HepG2 (cell line): ENCODE data around the gene TCFL5. TPM values are rescaled to one million over a fixed set of nuclear protein-coding genes. Genes with fewer than 3 reads are reported as not detected.

ENCODE experiments used
- ATAC-seq: fragments of 200-7000 bp; cut with Tn5 transposase; 3 replicates; pipeline ENCODE4 v1.9.1; 2020; ENCODE audit warnings: mild to moderate bottlenecking, moderate library complexity
- BruUV-seq: library from RNA; stranded (reverse); fragments of 400-500 nt; replicated peaks from 2 replicates; lab custom pipeline; 2021; lab: Mats Ljungman, UMichigan
- CTCF ChIA-PET: fragments of 300-600 bp; formaldehyde crosslinking; extraction: SDS; loops from one replicate; lab custom pipeline; 2021; ENCODE audit warnings: low total read pairs, inconsistent platforms, low intra/inter-chr PET ratio; lab: Yijun Ruan, JAX
- POLR2A ChIA-PET: fragments of 350-600 bp; sonication (Branson Sonifier 250); formaldehyde crosslinking; loops from one replicate; lab custom pipeline; 2020; ENCODE audit warnings: antibody characterized with exemption, inconsistent platforms; lab: Yijun Ruan, JAX
- DNase-seq: peaks from one replicate; pipeline ENCODE4 v3.0.0-alpha.2; 2015; ENCODE audit warnings: low spot score
- FAIRE-seq: peaks from 3 replicates; lab custom pipeline; 2011; peaks lifted over from hg19 to GRCh38; lab: Jason Lieb, UNC
- H2AFZ ChIP-seq: one replicate; pipeline ENCODE4 v1.6.1; 2011; ENCODE audit warnings: low read length, inconsistent platforms
- H3K27ac ChIP-seq: fragments of 300-600 bp; 3 replicates; pipeline ENCODE4 v1.8.0; 2011; ENCODE audit warnings: mixed run types, mild to moderate bottlenecking, mixed read lengths, low read length, inconsistent platforms; ENCODE audit not compliant: insufficient read depth; ENCODE audit errors: extremely low read length
- H3K27me3 ChIP-seq, 2 experiments: fragments of 200-600 bp in 1 of 2; 2 replicates in 1 of 2; 3 replicates in 1 of 2; pipeline versions ENCODE4 v1.6.0 to v1.8.0; 2011; ENCODE audit warnings: low read length in 2 of 2, mild to moderate bottlenecking in 2 of 2, moderate library complexity in 2 of 2, inconsistent platforms in 1 of 2; ENCODE audit not compliant: insufficient read depth in 2 of 2, control insufficient read depth in 1 of 2
- H3K36me3 ChIP-seq, 2 experiments: fragments of 200-600 bp in 1 of 2; replicated peaks in 1 of 2; 2 replicates in 1 of 2; 3 replicates in 1 of 2; pipeline versions ENCODE4 v1.5.1 to v1.8.0; 2011; ENCODE audit warnings: low read length in 2 of 2, inconsistent platforms in 1 of 2; ENCODE audit not compliant: insufficient read depth in 2 of 2, control insufficient read depth in 1 of 2
- H3K4me1 ChIP-seq: 2 replicates; pipeline ENCODE4 v1.5.1; 2012; ENCODE audit warnings: low read length, inconsistent platforms; ENCODE audit not compliant: insufficient read depth
- H3K4me2 ChIP-seq: 2 replicates; pipeline ENCODE4 v1.6.0; 2011; ENCODE audit warnings: low read depth, low read length, inconsistent platforms
- H3K4me3 ChIP-seq, 3 experiments: fragments of 200-600 bp in 1 of 3; sonication (generic), shearing (Covaris generic) in 1 of 3; replicated peaks in 1 of 3; 2 replicates each; pipeline ENCODE4 v1.5.1; 2011 to 2016; ENCODE audit warnings: low read length in 3 of 3, inconsistent platforms in 2 of 3, low read depth in 2 of 3, mild to moderate bottlenecking in 2 of 3, control low read depth in 1 of 3, mixed read lengths in 1 of 3; ENCODE audit not compliant: insufficient read depth in 1 of 3
- H3K79me2 ChIP-seq: one replicate; pipeline ENCODE4 v1.6.1; 2011; ENCODE audit warnings: low read length, inconsistent platforms; ENCODE audit not compliant: insufficient read depth
- H3K9ac ChIP-seq: 2 replicates; pipeline ENCODE4 v1.6.0; 2011; ENCODE audit warnings: mild to moderate bottlenecking, low read depth, low read length, inconsistent platforms; ENCODE audit not compliant: insufficient read depth
- H3K9me3 ChIP-seq: 2 replicates; pipeline ENCODE4 v1.5.1; 2012; ENCODE audit warnings: mild to moderate bottlenecking, low read length
- H4K20me1 ChIP-seq: 2 replicates; pipeline ENCODE4 v1.6.0; 2011; ENCODE audit warnings: inconsistent platforms, mild to moderate bottlenecking, low read length, moderate library complexity; ENCODE audit not compliant: insufficient read depth
- ATM ChIP-seq: fragments of 450-650 bp; IDR thresholded peaks from 2 replicates; pipeline ENCODE4 v1.7.1; 2017; ENCODE audit warnings: mild to moderate bottlenecking, borderline replicate concordance
- BRCA1 ChIP-seq: sonication (generic); formaldehyde crosslinking; IDR thresholded peaks from 2 replicates; pipeline ENCODE4 v1.4.0; 2020; ENCODE audit warnings: missing genetic modification reagents
- HNRNPK ChIP-seq: fragments of 200-400 bp; formaldehyde crosslinking; IDR thresholded peaks from 2 replicates; pipeline ENCODE4 v1.6.1; 2018; ENCODE audit warnings: low read length, low read depth, moderate library complexity, mild to moderate bottlenecking; ENCODE audit not compliant: poor library complexity, severe bottlenecking
- KAT8 ChIP-seq: IDR thresholded peaks from 2 replicates; pipeline ENCODE4 v1.6.1; 2016; ENCODE audit warnings: missing genetic modification reagents, missing compliant biosample characterization
- NCOR1 ChIP-seq: fragments of 200-600 bp; sonication (generic); IDR thresholded peaks from 2 replicates; pipeline ENCODE4 v1.7.0; 2017; ENCODE audit warnings: antibody characterized with exemption, low read length, borderline replicate concordance
- PAWR ChIP-seq: sonication (generic); formaldehyde crosslinking; IDR thresholded peaks from 2 replicates; pipeline ENCODE4 v1.4.0; 2020; ENCODE audit warnings: missing genetic modification reagents, mild to moderate bottlenecking, borderline replicate concordance
- PHF8 ChIP-seq: sonication (generic); formaldehyde crosslinking; IDR thresholded peaks from 2 replicates; pipeline ENCODE4 v1.5.0; 2020; ENCODE audit warnings: missing genetic modification reagents
- SAP130 ChIP-seq: IDR thresholded peaks from 2 replicates; pipeline ENCODE4 v1.6.1; 2016; ENCODE audit warnings: low read depth
- SIX4 ChIP-seq: sonication (generic); formaldehyde crosslinking; IDR thresholded peaks from 2 replicates; pipeline ENCODE4 v1.4.0; 2020; ENCODE audit warnings: missing genetic modification reagents
- TMF1 ChIP-seq: sonication (generic); formaldehyde crosslinking; IDR thresholded peaks from 2 replicates; pipeline ENCODE4 v1.8.1; 2022; ENCODE audit warnings: low read depth, missing genetic modification reagents
- U2AF1 ChIP-seq: fragments of 200-400 bp; formaldehyde crosslinking; optimal IDR thresholded peaks from 2 replicates; pipeline ENCODE3; 2017; ENCODE audit warnings: mild to moderate bottlenecking, low read depth, low read length
- YEATS2 ChIP-seq: sonication (generic); formaldehyde crosslinking; IDR thresholded peaks from 2 replicates; pipeline ENCODE4 v1.4.0; 2020; ENCODE audit warnings: missing genetic modification reagents, borderline replicate concordance
- ZBTB20 ChIP-seq: sonication (generic); formaldehyde crosslinking; IDR thresholded peaks from 2 replicates; pipeline ENCODE4 v1.8.1; 2023; ENCODE audit warnings: missing genetic modification reagents, low read depth, mild to moderate bottlenecking, borderline replicate concordance
- ZNF234 ChIP-seq: sonication (generic); formaldehyde crosslinking; conservative IDR thresholded peaks from 2 replicates; pipeline ENCODE4 v1.5.1; 2020; ENCODE audit warnings: mild to moderate bottlenecking, missing genetic modification reagents
- ZNF331 ChIP-seq: sonication (generic); formaldehyde crosslinking; IDR thresholded peaks from 2 replicates; pipeline ENCODE4 v1.4.0; 2020; ENCODE audit warnings: missing genetic modification reagents
- ZNF337 ChIP-seq: sonication (generic); formaldehyde crosslinking; IDR thresholded peaks from 2 replicates; pipeline ENCODE4 v1.5.1; 2020; ENCODE audit warnings: missing genetic modification reagents, low read depth, mild to moderate bottlenecking, borderline replicate concordance
- ZNF441 ChIP-seq: sonication (generic); formaldehyde crosslinking; IDR thresholded peaks from 2 replicates; pipeline ENCODE4 v1.7.0; 2021; ENCODE audit warnings: missing genetic modification reagents, borderline replicate concordance
- ZNF788 ChIP-seq: sonication (generic); formaldehyde crosslinking; IDR thresholded peaks from 2 replicates; pipeline ENCODE4 v1.5.0; 2020; ENCODE audit warnings: mild to moderate bottlenecking, missing genetic modification reagents, borderline replicate concordance
- ZNF841 ChIP-seq: sonication (generic); formaldehyde crosslinking; IDR thresholded peaks from 2 replicates; pipeline ENCODE4 v1.8.1; 2023; ENCODE audit warnings: missing genetic modification reagents, borderline replicate concordance
- ZSCAN20 ChIP-seq: sonication (generic); formaldehyde crosslinking; IDR thresholded peaks from 2 replicates; pipeline ENCODE4 v1.4.0; 2020; ENCODE audit warnings: missing genetic modification reagents, mild to moderate bottlenecking, borderline replicate concordance
- WGBS: methylation state at CpG from one replicate; pipeline ENCODE4 v1.1.6; 2017; ENCODE audit warnings: low lambda C conversion rate; 5-methylcytosine and 5-hydroxymethylcytosine counted together
- in situ Hi-C: cut with HindIII; loops from 2 replicates; pipeline ENCODE4 v1.10.0; 2017; ENCODE audit warnings: low pct_unique_long_range_greater_than_20kb; ENCODE audit not compliant: extremely low pct_ligation_motif_present
- intact Hi-C: fragments of 100-400 bp; cut with micrococcal nuclease; formaldehyde crosslinking; loops from one replicate; pipeline ENCODE4 v1.10.0; 2022; ENCODE audit not compliant: unreplicated experiment
- polyA plus RNA-seq, 8 experiments: library from polyadenylated mRNA; depleted of rRNA in 3 of 8; stranded (reverse) in 7 of 8; unstranded in 1 of 8; fragments of >200 nt; fragmentation: Illumina TruSeq in 4 of 8; extraction: Trizol in 4 of 8; gene quantifications; 2 replicates each; pipeline versions ENCODE4 v1.2.1 to v1.2.3, GENCODE V29; 2011 to 2016; ENCODE audit warnings: low read depth in 4 of 8, missing spikeins in 1 of 8, mixed read lengths in 1 of 8; ENCODE audit not compliant: insufficient read depth in 1 of 8
- total RNA-seq, 5 experiments: library from RNA; depleted of rRNA; stranded (reverse); fragments of >200 nt; fragmentation: Illumina TruSeq; extraction: Trizol; gene quantifications; 2 replicates each; pipeline ENCODE4 v1.2.3, GENCODE V29; 2016; ENCODE audit warnings: low read depth in 1 of 5

TCFL5 gene
- total and polyA plus RNA-seq, 2 of the 13 experiments (the other 11 are each of a cell fraction or from before 2014, with no cell fraction given), result 14.8 to 20.0 TPM

- H3K9ac ChIP-seq, result no peak overlapping the region
- DNase-seq (no peak), ATAC-seq (no peak), FAIRE-seq (no peak)
- H3K4me3 ChIP-seq, result no peak overlapping the region
- WGBS, result 93% methylated on average over 15 of the region's 15 CpGs
- H2AFZ ChIP-seq, result no peak overlapping the region
- no peaks in the 10 kb centered on the region for H4K20me1 ChIP-seq
- no peaks in the 10 kb centered on the region for H3K9me3 ChIP-seq
- in situ Hi-C loops, result no loop called here
- POLR2A ChIA-PET, result no interaction called here
- H3K4me2 ChIP-seq, result no peak overlapping the region
- H3K27ac ChIP-seq, result no peak overlapping the region
- no TSS peak for BruUV-seq
- intact Hi-C loops, result no loop called here
- no peak for TF ChIP-seq ZNF441 (CRISPR knock-in tag)
- TF ChIP-seq NCOR1, result no peak
- no peak for TF ChIP-seq ATM
- no peak for TF ChIP-seq U2AF1
- TF ChIP-seq SIX4 (CRISPR knock-in tag), result no peak
- TF ChIP-seq PHF8, result no peak
- TF ChIP-seq BRCA1 (CRISPR knock-in tag), result no peak
- no peak for TF ChIP-seq ZNF331
- no peak for TF ChIP-seq SAP130
- TF ChIP-seq ZSCAN20 (CRISPR knock-in tag), result no peak
- TF ChIP-seq TMF1 (CRISPR knock-in tag), result no peak
- no peak for TF ChIP-seq ZBTB20 (CRISPR knock-in tag)
- TF ChIP-seq KAT8 (CRISPR knock-in tag), result no peak
- no peak for TF ChIP-seq PAWR (CRISPR knock-in tag)
- no peak for TF ChIP-seq ZNF337 (CRISPR knock-in tag)
- TF ChIP-seq ZNF788 (CRISPR knock-in tag), result no peak
- no peak for TF ChIP-seq ZNF841 (CRISPR knock-in tag)
- TF ChIP-seq ZNF234 (CRISPR knock-in tag), result no peak
- no peak for TF ChIP-seq YEATS2 (CRISPR knock-in tag)
- TF ChIP-seq HNRNPK, result no peak
- H3K36me3 ChIP-seq, result peaks cover 6 to 14% of the 10 kb centered on the region in 2 experiments; a peak in 4 of 5 replicates
- peaks cover 19% of the 10 kb centered on the region for H3K4me1 ChIP-seq
- no peaks in the 10 kb centered on the region for H3K27me3 ChIP-seq
- no peaks in the 10 kb centered on the region for H3K79me2 ChIP-seq
- CTCF ChIA-PET, result no interaction called here
Observed at GRCh38 chr20:62882426-62882825, 20.8 kb upstream of the TCFL5 start.
